ENCODE data around the gene SFN.

Gene SFN

DNA sequence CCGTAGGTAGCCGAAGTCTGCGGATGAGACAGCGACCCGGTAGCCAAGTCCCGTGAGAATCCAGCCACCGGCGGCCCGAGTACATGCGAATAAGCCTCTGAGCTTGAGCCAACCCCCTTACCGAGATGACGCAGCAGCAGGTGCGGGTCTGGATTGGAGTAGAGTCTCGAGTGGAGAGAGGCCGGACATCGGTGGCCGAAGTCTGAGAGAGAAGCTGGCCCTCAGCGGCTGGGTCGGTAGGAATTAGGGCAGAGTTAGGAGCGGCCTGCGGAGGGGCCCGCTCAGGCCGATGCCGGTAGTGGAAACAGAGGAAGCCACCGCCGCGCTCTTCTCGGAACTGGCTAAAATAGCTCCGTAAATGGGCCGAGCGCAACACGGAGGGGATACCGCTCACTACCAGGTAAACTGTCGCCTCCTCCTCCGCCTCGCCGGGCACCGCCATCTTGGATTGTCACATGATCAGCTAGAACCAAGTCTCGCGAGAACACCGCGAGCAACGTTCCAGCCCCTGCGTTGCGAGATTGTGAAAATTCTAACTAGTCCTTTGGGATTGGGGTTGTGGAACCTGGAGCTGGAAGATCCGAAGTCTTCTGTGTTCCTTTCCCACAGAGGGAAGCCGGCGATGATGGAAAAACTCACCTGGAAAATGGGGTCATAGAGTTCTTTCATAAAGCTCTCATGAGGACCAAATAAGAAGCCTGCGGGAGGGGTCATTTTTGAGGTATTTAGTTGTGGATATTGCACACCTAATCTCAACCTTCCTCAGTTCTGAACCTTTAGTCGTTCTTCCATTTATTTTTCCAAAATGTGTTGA, 37.3 kb downstream of the SFN start, which contains the start of gene GPATCH3:
Gene GPATCH3, minus strand, starts transcription at position 467 of the 814 bp plus-strand sequence. Its CDS starts 25 bp downstream, at position 442.
- ATAC-seq (replicated peaks): peak; percentile 90 to 93
- peak within 1 kb of the TSS; percentile 92 to 98 for H3K4me3 Mint-ChIP-seq
- DNase-seq: peak; percentile 82
- no peaks in the 10 kb centered on the region for H3K27me3 Mint-ChIP-seq
- H3K4me1 Mint-ChIP-seq: peaks cover 21 to 30% of the 10 kb centered on the region in 2 donors
- no peaks in the 10 kb centered on the region for H3K9me3 Mint-ChIP-seq
- peak within 1 kb of the TSS; percentile 100 for H3K27ac Mint-ChIP-seq
- H3K36me3 Mint-ChIP-seq: peaks cover 10 to 17% of the 10 kb centered on the region in 2 donors

DNA sequence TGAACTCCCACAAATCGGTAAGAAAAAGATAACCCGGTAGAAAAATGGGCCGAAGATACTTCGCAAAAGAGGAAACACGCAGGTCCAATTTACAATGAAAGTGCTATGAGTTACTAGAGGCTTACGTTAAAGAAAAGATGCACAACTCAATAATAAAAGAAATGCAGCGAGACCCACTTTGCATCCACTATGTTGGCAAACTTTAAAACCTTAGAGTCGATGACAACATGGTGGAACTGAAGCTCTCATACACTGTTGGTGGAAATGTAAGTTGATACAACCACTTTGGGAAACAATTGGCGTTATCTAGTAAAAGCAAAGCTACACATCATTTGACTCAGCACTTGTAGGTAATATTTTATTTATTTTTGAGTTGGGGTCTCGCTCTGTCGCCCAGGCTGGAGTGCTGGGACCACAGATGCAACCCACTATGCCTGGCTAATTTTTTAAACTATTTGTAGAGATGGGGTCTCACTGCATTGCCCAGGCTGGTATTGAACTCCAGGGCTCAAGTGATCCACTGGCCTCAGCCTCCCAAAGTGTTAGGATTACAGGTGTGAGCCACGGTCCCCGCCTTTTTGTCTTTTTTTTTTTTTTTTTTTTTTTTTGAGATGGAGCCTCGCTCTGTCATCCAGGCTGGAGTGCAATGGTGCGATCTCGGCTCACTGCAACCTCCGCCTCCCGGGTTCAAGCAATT, 38.0 kb downstream of the SFN start:
- Mint-ChIP-seq H3K4me3 (peak overlapping the region; percentile 92 to 98), H3K27me3 (no peaks in the 10 kb centered on the region), H3K27ac (peak overlapping the region; percentile 100), H3K4me1 (peaks cover 21 to 30% of the 10 kb centered on the region in 2 donors), H3K36me3 (peaks cover 10 to 11% of the 10 kb centered on the region in 2 donors), H3K9me3 (no peaks in the 10 kb centered on the region)
- ATAC-seq (replicated peaks) (peak; percentile 1 to 4), DNase-seq (no peak)

- Mint-ChIP-seq H3K9me3 (no peaks in the 10 kb centered on the region), H3K4me3 (no peak overlapping the region), H3K27me3 (peaks cover 9 to 16% of the 10 kb centered on the region in 2 donors), H3K4me1 (peaks cover under 1% of the 10 kb centered on the region in 2 donors), H3K36me3 (no peaks in the 10 kb centered on the region), H3K27ac (no peak overlapping the region)
- DNase-seq: no peak
- ATAC-seq (replicated peaks): no peak
These were observed 44.3 kb downstream of the SFN start for GRCh38 chr1:26907071-26907917.

GRCh38 chr1:26909951-26910342, 47.0 kb downstream of the SFN start:
- Mint-ChIP-seq H3K4me1 (no peaks in the 10 kb centered on the region), H3K27ac (no peak overlapping the region), H3K27me3 (peaks cover 9 to 16% of the 10 kb centered on the region in 2 donors), H3K4me3 (no peak overlapping the region), H3K36me3 (no peaks in the 10 kb centered on the region), H3K9me3 (no peaks in the 10 kb centered on the region)
- DNase-seq (no peak), ATAC-seq (replicated peaks) (no peak)

- no peaks in the 10 kb centered on the region for H3K9me3 Mint-ChIP-seq
- H3K4me1 Mint-ChIP-seq: no peaks in the 10 kb centered on the region
- no peak overlapping the region for H3K27ac Mint-ChIP-seq
- no peak overlapping the region for H3K4me3 Mint-ChIP-seq
- no peaks in the 10 kb centered on the region for H3K36me3 Mint-ChIP-seq
- H3K27me3 Mint-ChIP-seq: peaks cover 9 to 16% of the 10 kb centered on the region in 2 donors
- no peak for ATAC-seq (replicated peaks)
- DNase-seq: no peak
These were observed 47.6 kb downstream of the SFN start for GRCh38 chr1:26910343-26911160.

DNA sequence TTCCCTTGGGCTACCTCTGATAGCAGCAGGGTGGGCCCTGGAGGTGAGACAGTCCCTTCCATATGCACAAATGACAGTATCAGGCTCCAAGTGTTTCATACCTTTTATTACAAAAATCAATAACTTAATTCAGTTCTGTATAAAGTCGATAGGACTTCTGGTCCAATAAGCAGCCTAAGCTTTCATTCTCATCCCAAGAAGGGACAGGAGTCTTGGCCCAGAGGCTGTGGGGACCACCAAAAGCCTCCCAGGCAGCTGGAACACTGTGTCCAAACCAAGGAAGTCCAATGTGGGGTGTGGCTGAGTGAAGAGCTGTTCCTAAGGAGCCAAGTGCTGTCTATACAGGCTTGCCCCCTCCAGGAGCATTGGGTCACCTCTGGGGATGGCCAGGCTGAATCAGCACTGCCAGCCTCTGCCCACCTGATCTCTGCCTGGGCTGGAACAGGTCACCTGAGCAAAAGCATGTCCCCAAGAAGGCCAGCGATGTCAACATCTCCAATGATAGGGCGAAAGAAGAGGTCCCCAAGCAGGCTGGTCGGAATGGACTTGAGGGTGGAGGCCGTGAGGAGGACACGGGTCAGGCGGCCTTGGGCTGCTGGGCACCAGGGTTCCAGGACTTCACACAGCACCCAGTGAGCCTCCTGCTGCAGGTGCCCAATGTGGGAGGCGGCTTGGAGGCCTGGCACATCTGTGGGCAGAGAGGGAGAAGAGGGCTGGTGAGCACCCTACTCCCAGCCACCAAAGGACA, 48.6 kb downstream of the SFN start:
- DNase-seq (no peak), ATAC-seq (replicated peaks) (no peak)
- Mint-ChIP-seq H3K4me3 (no peak overlapping the region), H3K9me3 (no peaks in the 10 kb centered on the region), H3K4me1 (no peaks in the 10 kb centered on the region), H3K27ac (no peak overlapping the region), H3K27me3 (peaks cover 9 to 16% of the 10 kb centered on the region in 2 donors), H3K36me3 (no peaks in the 10 kb centered on the region)

- H3K4me3 Mint-ChIP-seq: no peak overlapping the region
- ATAC-seq (replicated peaks): no peak
- no peak for DNase-seq
- no peak overlapping the region for H3K27ac Mint-ChIP-seq
- no peaks in the 10 kb centered on the region for H3K9me3 Mint-ChIP-seq
- no peaks in the 10 kb centered on the region for H3K36me3 Mint-ChIP-seq
- H3K27me3 Mint-ChIP-seq: peaks cover 9 to 15% of the 10 kb centered on the region in 2 donors
- H3K4me1 Mint-ChIP-seq: no peaks in the 10 kb centered on the region
These were observed 49.2 kb downstream of the SFN start for GRCh38 chr1:26912147-26912490.

- H3K4me1 Mint-ChIP-seq: no peaks in the 10 kb centered on the region
- H3K36me3 Mint-ChIP-seq: no peaks in the 10 kb centered on the region
- H3K27ac Mint-ChIP-seq: no peak overlapping the region
- ATAC-seq (replicated peaks): no peak
- no peak overlapping the region for H3K4me3 Mint-ChIP-seq
- no peak for DNase-seq
- no peaks in the 10 kb centered on the region for H3K9me3 Mint-ChIP-seq
- peaks cover 6 to 10% of the 10 kb centered on the region in 2 donors for H3K27me3 Mint-ChIP-seq
These were observed 50.4 kb downstream of the SFN start for GRCh38 chr1:26913389-26913753.

Data from stimulated activated naive B cell treated with anti-CD40 and anti-IgM and Interleukin-4, amounts not matched to agents 10 μg/mL and 1 μg/mL and 100 μg/mL, for 72 hours (primary cell).